GM23338 (cell line): ENCODE measurements around the gene RUNX1.

Experiments
- CREB1 ChIP-seq: fragments of 250-450 bp; sonication (Bioruptor Pico); IDR thresholded peaks from 2 replicates; pipeline ENCODE4 v1.5.0; 2020; ENCODE audit warnings: low read depth, mild to moderate bottlenecking, moderate library complexity
- CTCF ChIP-seq, 2 experiments: fragments of 200-600 bp in 1 of 2; sonication (generic) in 1 of 2; conservative IDR thresholded peaks; 2 replicates each; pipeline versions ENCODE4 v1.5.1 to v1.6.1; 2016 to 2017; ENCODE audit warnings: antibody characterized with exemption in 2 of 2, low read depth in 2 of 2, mild to moderate bottlenecking in 2 of 2, moderate library complexity in 1 of 2
- ETS1 ChIP-seq: IDR thresholded peaks from 2 replicates; pipeline ENCODE4 v1.6.1; 2016; ENCODE audit warnings: antibody characterized with exemption
- EZH2 ChIP-seq: fragments of 200-600 bp; sonication (generic); IDR thresholded peaks from one replicate; pipeline ENCODE4 v1.8.0; 2017; ENCODE audit warnings: antibody characterized with exemption, mild to moderate bottlenecking, low read depth; ENCODE audit not compliant: unreplicated experiment
- EZH2phosphoT487 ChIP-seq: fragments of 200-600 bp; sonication (generic); IDR thresholded peaks from one replicate; pipeline ENCODE4 v1.8.1; 2018; ENCODE audit warnings: antibody characterized with exemption; ENCODE audit not compliant: unreplicated experiment
- JUNB ChIP-seq: IDR thresholded peaks from one replicate; pipeline ENCODE4 v1.6.1; 2016; ENCODE audit warnings: antibody characterized with exemption; ENCODE audit not compliant: unreplicated experiment
- NANOG ChIP-seq: IDR thresholded peaks from 2 replicates; pipeline ENCODE4 v1.6.1; 2016; ENCODE audit warnings: antibody characterized with exemption, borderline replicate concordance
- POLR2AphosphoS5 ChIP-seq: IDR thresholded peaks from 2 replicates; pipeline ENCODE4 v1.6.1; 2016; ENCODE audit warnings: antibody characterized with exemption, low read depth
- ZNF331 ChIP-seq: fragments of 250-450 bp; sonication (Bioruptor Pico); IDR thresholded peaks from 2 replicates; pipeline ENCODE4 v1.5.0; 2020; ENCODE audit warnings: low read depth, mild to moderate bottlenecking, moderate library complexity
- TF ChIP-seq, protein P1 (sequence below): IDR thresholded peaks from one replicate; pipeline ENCODE4 v1.6.1; 2018; ENCODE audit warnings: antibody characterized with exemption; ENCODE audit not compliant: unreplicated experiment

GRCh38 chr21:35006771-35007170 lies 42.3 kb downstream of the RUNX1 start:
- TF ChIP-seq CTCF (conservative IDR thresholded peaks at IDR 0.05; ENCODE audit: low read depth in 2 of 2) (no peak), POLR2AphosphoS5 (no peak), JUNB (no peak), ETS1 (no peak), EZH2 (no peak), NANOG (no peak), CREB1 (CRISPR knock-in tag) (no peak), EZH2phosphoT487 (no peak), ZNF331 (CRISPR knock-in tag) (no peak)
- TF ChIP-seq, protein P1, sequence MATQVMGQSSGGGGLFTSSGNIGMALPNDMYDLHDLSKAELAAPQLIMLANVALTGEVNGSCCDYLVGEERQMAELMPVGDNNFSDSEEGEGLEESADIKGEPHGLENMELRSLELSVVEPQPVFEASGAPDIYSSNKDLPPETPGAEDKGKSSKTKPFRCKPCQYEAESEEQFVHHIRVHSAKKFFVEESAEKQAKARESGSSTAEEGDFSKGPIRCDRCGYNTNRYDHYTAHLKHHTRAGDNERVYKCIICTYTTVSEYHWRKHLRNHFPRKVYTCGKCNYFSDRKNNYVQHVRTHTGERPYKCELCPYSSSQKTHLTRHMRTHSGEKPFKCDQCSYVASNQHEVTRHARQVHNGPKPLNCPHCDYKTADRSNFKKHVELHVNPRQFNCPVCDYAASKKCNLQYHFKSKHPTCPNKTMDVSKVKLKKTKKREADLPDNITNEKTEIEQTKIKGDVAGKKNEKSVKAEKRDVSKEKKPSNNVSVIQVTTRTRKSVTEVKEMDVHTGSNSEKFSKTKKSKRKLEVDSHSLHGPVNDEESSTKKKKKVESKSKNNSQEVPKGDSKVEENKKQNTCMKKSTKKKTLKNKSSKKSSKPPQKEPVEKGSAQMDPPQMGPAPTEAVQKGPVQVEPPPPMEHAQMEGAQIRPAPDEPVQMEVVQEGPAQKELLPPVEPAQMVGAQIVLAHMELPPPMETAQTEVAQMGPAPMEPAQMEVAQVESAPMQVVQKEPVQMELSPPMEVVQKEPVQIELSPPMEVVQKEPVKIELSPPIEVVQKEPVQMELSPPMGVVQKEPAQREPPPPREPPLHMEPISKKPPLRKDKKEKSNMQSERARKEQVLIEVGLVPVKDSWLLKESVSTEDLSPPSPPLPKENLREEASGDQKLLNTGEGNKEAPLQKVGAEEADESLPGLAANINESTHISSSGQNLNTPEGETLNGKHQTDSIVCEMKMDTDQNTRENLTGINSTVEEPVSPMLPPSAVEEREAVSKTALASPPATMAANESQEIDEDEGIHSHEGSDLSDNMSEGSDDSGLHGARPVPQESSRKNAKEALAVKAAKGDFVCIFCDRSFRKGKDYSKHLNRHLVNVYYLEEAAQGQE: no peak
